PC-3 (cell line): ENCODE data around the gene MTNR1B. TPM values are rescaled to one million over a fixed set of nuclear protein-coding genes. Genes with fewer than 3 reads are reported as not detected.
A peak's percentile ranks its signal among the peaks of the same experiment; 100 is the strongest.

Experiments
- ATAC-seq: fragments of 200-7000 bp; cut with Tn5 transposase; 2 replicates; pipeline ENCODE4 v1.9.1; 2020; ENCODE audit warnings: mild to moderate bottlenecking, moderate library complexity
- BruUV-seq: library from RNA; stranded (reverse); fragments of 400-500 nt; replicated peaks from 2 replicates; lab custom pipeline; 2021; lab: Mats Ljungman, UMichigan
- CTCF ChIA-PET: fragments of 300-600 bp; sonication (Branson Sonifier 250); formaldehyde crosslinking; loops from one replicate; lab custom pipeline; 2022; ENCODE audit warnings: antibody characterized with exemption; lab: Charles Lee
- POLR2A ChIA-PET: fragments of 300-600 bp; sonication (Branson Sonifier 250); formaldehyde crosslinking; loops from one replicate; lab custom pipeline; 2022; ENCODE audit warnings: antibody characterized with exemption; ENCODE audit not compliant: unreplicated experiment; lab: Charles Lee
- DNase-seq: peaks from one replicate; pipeline ENCODE4 v3.0.0-alpha.2; 2015
- H2AFZ ChIP-seq: fragments of 300-600 bp; sonication (generic); 2 replicates; pipeline ENCODE4 v1.6.0; 2016; ENCODE audit warnings: antibody characterized with exemption, low read length
- H3F3A ChIP-seq: fragments of 300-600 bp; sonication (generic); one replicate; pipeline ENCODE4 v1.6.0; 2017; ENCODE audit warnings: antibody characterized with exemption, low read length, control low read depth, mild to moderate bottlenecking; ENCODE audit not compliant: unreplicated experiment
- H3K27ac ChIP-seq: fragments of 300-600 bp; sonication (generic); 2 replicates; pipeline ENCODE4 v1.5.1; 2016; ENCODE audit warnings: mild to moderate bottlenecking, low read length
- H3K27me3 ChIP-seq: fragments of 300-600 bp; sonication (generic); 2 replicates; pipeline ENCODE4 v1.6.1; 2016; ENCODE audit warnings: low read length, mixed read lengths
- H3K36me3 ChIP-seq: fragments of 300-600 bp; sonication (generic); 2 replicates; pipeline ENCODE4 v1.6.1; 2016; ENCODE audit warnings: low read depth, mixed run types, low read length, mixed read lengths
- H3K4me1 ChIP-seq: fragments of 300-600 bp; sonication (generic); 2 replicates; pipeline ENCODE4 v1.5.1; 2016; ENCODE audit warnings: low read length; ENCODE audit not compliant: insufficient read depth
- H3K4me2 ChIP-seq: fragments of 300-600 bp; sonication (generic); 2 replicates; pipeline ENCODE4 v1.6.0; 2016; ENCODE audit warnings: low read length
- H3K4me3 ChIP-seq: fragments of 300-600 bp; sonication (generic); 2 replicates; pipeline ENCODE4 v1.5.1; 2016; ENCODE audit warnings: mild to moderate bottlenecking, low read length, mixed read lengths
- H3K79me2 ChIP-seq: fragments of 300-600 bp; sonication (generic); 2 replicates; pipeline ENCODE4 v1.6.1; 2017; ENCODE audit warnings: low read length, mixed read lengths
- H3K9ac ChIP-seq: fragments of 300-600 bp; sonication (generic); 2 replicates; pipeline ENCODE4 v1.6.0; 2016; ENCODE audit warnings: mild to moderate bottlenecking, low read length
- H3K9me2 ChIP-seq: fragments of 300-600 bp; sonication (generic); replicated peaks from 2 replicates; pipeline ENCODE4 v1.6.1; 2016; ENCODE audit warnings: mixed run types, low read length, mixed read lengths
- H3K9me3 ChIP-seq: fragments of 300-600 bp; sonication (generic); 2 replicates; pipeline ENCODE4 v1.6.1; 2016; ENCODE audit warnings: low read length, mixed read lengths
- H4K20me1 ChIP-seq: fragments of 300-600 bp; sonication (generic); 2 replicates; pipeline ENCODE4 v1.6.1; 2016; ENCODE audit warnings: low read length, mixed read lengths
- EZH2 ChIP-seq: fragments of 300-600 bp; sonication (generic); IDR thresholded peaks from one replicate; pipeline ENCODE4 v1.6.1; 2017; ENCODE audit warnings: antibody characterized with exemption, mild to moderate bottlenecking, low read length; ENCODE audit not compliant: unreplicated experiment
- EZH2phosphoT487 ChIP-seq: fragments of 300-600 bp; sonication (generic); IDR thresholded peaks from 2 replicates; pipeline ENCODE4 v1.6.1; 2018; ENCODE audit warnings: mild to moderate bottlenecking, antibody characterized with exemption, low read length, borderline replicate concordance
- intact Hi-C: fragments of 100-400 bp; cut with micrococcal nuclease; formaldehyde crosslinking; loops from 2 replicates; pipeline ENCODE4 v1.9.0; 2023
- total RNA-seq: library from RNA; depleted of rRNA; stranded (reverse); fragments of >200 nt; gene quantifications from 2 replicates; pipeline ENCODE4 v1.2.3, GENCODE V29; 2014
- TF ChIP-seq, protein P1 (sequence below): fragments of 300-600 bp; sonication (generic); conservative IDR thresholded peaks from 2 replicates; pipeline ENCODE4 v1.5.1; 2017; ENCODE audit warnings: antibody characterized with exemption, low read depth, mild to moderate bottlenecking, low read length

The MTNR1B gene
- total RNA-seq, 1 experiment from 2014 or later: not detected

GRCh38 chr11:93000511-93001476 is 31.3 kb downstream of the MTNR1B start:
- no peaks in the 10 kb centered on the region for H4K20me1 ChIP-seq
- H3K27me3 ChIP-seq: no peaks in the 10 kb centered on the region
- no peaks in the 10 kb centered on the region for H3K79me2 ChIP-seq
- DNase-seq: peak; percentile 70
- intact Hi-C loops: no loop called here
- no peak overlapping the region for H3K4me3 ChIP-seq
- CTCF ChIA-PET: no interaction called here
- H3K27ac ChIP-seq: no peak overlapping the region
- no peaks in the 10 kb centered on the region for H3K9me3 ChIP-seq
- ATAC-seq: peak; percentile 94
- H3K4me2 ChIP-seq: 0 out of 2 replicates have a peak overlapping the region, but pooled peaks have one; percentile 17
- POLR2A ChIA-PET: no interaction called here
- no peaks in the 10 kb centered on the region for H3K36me3 ChIP-seq
- no TSS peak for BruUV-seq
- H3K9ac ChIP-seq: no peak overlapping the region
- no peak for TF ChIP-seq EZH2phosphoT487
- TF ChIP-seq, protein P1, sequence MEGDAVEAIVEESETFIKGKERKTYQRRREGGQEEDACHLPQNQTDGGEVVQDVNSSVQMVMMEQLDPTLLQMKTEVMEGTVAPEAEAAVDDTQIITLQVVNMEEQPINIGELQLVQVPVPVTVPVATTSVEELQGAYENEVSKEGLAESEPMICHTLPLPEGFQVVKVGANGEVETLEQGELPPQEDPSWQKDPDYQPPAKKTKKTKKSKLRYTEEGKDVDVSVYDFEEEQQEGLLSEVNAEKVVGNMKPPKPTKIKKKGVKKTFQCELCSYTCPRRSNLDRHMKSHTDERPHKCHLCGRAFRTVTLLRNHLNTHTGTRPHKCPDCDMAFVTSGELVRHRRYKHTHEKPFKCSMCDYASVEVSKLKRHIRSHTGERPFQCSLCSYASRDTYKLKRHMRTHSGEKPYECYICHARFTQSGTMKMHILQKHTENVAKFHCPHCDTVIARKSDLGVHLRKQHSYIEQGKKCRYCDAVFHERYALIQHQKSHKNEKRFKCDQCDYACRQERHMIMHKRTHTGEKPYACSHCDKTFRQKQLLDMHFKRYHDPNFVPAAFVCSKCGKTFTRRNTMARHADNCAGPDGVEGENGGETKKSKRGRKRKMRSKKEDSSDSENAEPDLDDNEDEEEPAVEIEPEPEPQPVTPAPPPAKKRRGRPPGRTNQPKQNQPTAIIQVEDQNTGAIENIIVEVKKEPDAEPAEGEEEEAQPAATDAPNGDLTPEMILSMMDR: no peak
- TF ChIP-seq EZH2: no peak
- H3K4me1 ChIP-seq: peaks cover 15% of the 10 kb centered on the region; the same call in 1 of the 2 replicates
- no peaks in the 10 kb centered on the region for H3K9me2 ChIP-seq
- no peak overlapping the region for H2AFZ ChIP-seq
- no peaks in the 10 kb centered on the region for H3F3A ChIP-seq

DNA sequence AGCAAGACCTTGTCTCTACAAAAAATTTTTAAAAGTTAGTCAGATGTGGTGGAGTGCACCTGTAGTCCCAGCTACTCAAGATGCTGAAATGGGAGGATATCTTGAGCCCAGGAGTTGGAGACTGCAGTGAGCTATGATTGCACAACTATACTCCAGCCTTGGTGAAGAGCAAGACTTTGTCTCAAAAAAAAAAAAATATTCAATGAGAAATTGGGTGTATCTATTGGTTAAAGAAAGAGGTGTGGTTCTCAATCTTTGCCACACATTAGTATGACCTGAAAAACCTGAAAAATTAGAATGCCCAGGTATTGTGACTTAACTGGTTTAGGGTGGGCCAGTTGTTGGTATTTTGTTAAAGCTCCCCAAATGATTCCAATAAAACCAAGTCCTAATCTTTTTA is 32.4 kb downstream of the MTNR1B start:
- H3K79me2 ChIP-seq: no peaks in the 10 kb centered on the region
- no peaks in the 10 kb centered on the region for H3K27me3 ChIP-seq
- H4K20me1 ChIP-seq: no peaks in the 10 kb centered on the region
- no TSS peak for BruUV-seq
- H3K4me2 ChIP-seq: no peak overlapping the region
- TF ChIP-seq, protein P1: no peak
- TF ChIP-seq EZH2 (no peak), EZH2phosphoT487 (no peak)
- no peak overlapping the region for H3K9ac ChIP-seq
- no peaks in the 10 kb centered on the region for H3F3A ChIP-seq
- H2AFZ ChIP-seq: no peak overlapping the region
- ChIA-PET CTCF (no interaction called here), POLR2A (no interaction called here)
- DNase-seq (peak; percentile 26), ATAC-seq (no peak)
- H3K4me3 ChIP-seq: no peak overlapping the region
- H3K9me2 ChIP-seq: no peaks in the 10 kb centered on the region
- intact Hi-C loops: no loop called here
- H3K9me3 ChIP-seq: 0 out of 2 replicates have a peak, but pooled peaks cover 6% of the 10 kb centered on the region
- no peak overlapping the region for H3K27ac ChIP-seq
- H3K4me1 ChIP-seq: peaks cover 15% of the 10 kb centered on the region; the same call in 1 of the 2 replicates
- no peaks in the 10 kb centered on the region for H3K36me3 ChIP-seq

- no peaks in the 10 kb centered on the region for H3K36me3 ChIP-seq
- TF ChIP-seq EZH2 (no peak), EZH2phosphoT487 (no peak)
- TF ChIP-seq, protein P1: no peak
- H4K20me1 ChIP-seq: no peaks in the 10 kb centered on the region
- ChIA-PET POLR2A (no interaction called here), CTCF (no interaction called here)
- no peaks in the 10 kb centered on the region for H3K27me3 ChIP-seq
- BruUV-seq: no TSS peak
- 0 out of 2 replicates have a peak, but pooled peaks cover 6% of the 10 kb centered on the region for H3K9me3 ChIP-seq
- no peaks in the 10 kb centered on the region for H3K9me2 ChIP-seq
- no peak overlapping the region for H3K9ac ChIP-seq
- no peak overlapping the region for H2AFZ ChIP-seq
- peaks cover 15% of the 10 kb centered on the region; the same call in 1 of the 2 replicates for H3K4me1 ChIP-seq
- H3F3A ChIP-seq: no peaks in the 10 kb centered on the region
- no peak overlapping the region for H3K4me3 ChIP-seq
- no peak overlapping the region for H3K4me2 ChIP-seq
- intact Hi-C loops: no loop called here
- DNase-seq: no peak
- no peak overlapping the region for H3K27ac ChIP-seq
- no peak for ATAC-seq
- no peaks in the 10 kb centered on the region for H3K79me2 ChIP-seq
Measured at GRCh38 chr11:93002380-93002779, 32.9 kb downstream of the MTNR1B start.
